K562 treated with DMSO at 1 percent for 24 hours (cell line): ENCODE measurements around the gene ELP5. TPM values are rescaled to one million over a fixed set of nuclear protein-coding genes. Genes with fewer than 3 reads are reported as not detected.

Experiments used
- total RNA-seq: library from RNA; unstranded; fragments of 300-600 nt; gene quantifications from 2 replicates; pipeline ENCODE4 v1.2.3, GENCODE V29; 2022; ENCODE audit warnings: low read depth; ENCODE audit not compliant: insufficient read depth

ELP5 gene
- total RNA-seq, 1 experiment from 2014 or later = 56.3 TPM

Other genes with a start within 250 kb of the ELP5 start
- gene RNASEK, start 239.6 kb upstream of the ELP5 start, total RNA-seq = 291 and 322 TPM in 2 replicates
- gene BCL6B, start 229.2 kb upstream of the ELP5 start, total RNA-seq = 1.2 TPM in 2 replicates
- 9.1 and 11.3 TPM in 2 replicates for gene SLC16A13, start 216.2 kb upstream of the ELP5 start, total RNA-seq
- gene SLC16A11, start 208.1 kb upstream of the ELP5 start, total RNA-seq = 0.32 TPM in 1 of 2 replicates, not detected in the other
- gene CLEC10A, start 172.0 kb upstream of the ELP5 start, total RNA-seq = not detected in 2 replicates
- not detected in 2 replicates for gene ASGR2, start 137.4 kb upstream of the ELP5 start, total RNA-seq
- 1.4 and 2.5 TPM in 2 replicates for gene ASGR1, start 72.8 kb upstream of the ELP5 start, total RNA-seq
- gene DLG4, start 32.4 kb upstream of the ELP5 start, total RNA-seq = 3.2 and 3.6 TPM in 2 replicates
- 252 and 266 TPM in 2 replicates for gene ACADVL, start 32.3 kb upstream of the ELP5 start, total RNA-seq
- gene DVL2, start 17.7 kb upstream of the ELP5 start, total RNA-seq = 55.4 and 59.5 TPM in 2 replicates
- 26.9 and 30.4 TPM in 2 replicates for gene PHF23, start 12.8 kb upstream of the ELP5 start, total RNA-seq
- gene GABARAP, start 9.8 kb upstream of the ELP5 start, total RNA-seq = 267 and 288 TPM in 2 replicates
- 70.4 and 74.9 TPM in 2 replicates for gene CTDNEP1, start 481 bp upstream of the ELP5 start, total RNA-seq
- 19.6 and 20.2 TPM in 2 replicates for gene CLDN7, start 10.3 kb downstream of the ELP5 start, total RNA-seq
- 0.39 and 0.63 TPM in 2 replicates for gene SLC2A4, start 29.5 kb downstream of the ELP5 start, total RNA-seq
- gene YBX2, start 42.4 kb downstream of the ELP5 start, total RNA-seq = not detected in 2 replicates
- 333 and 343 TPM in 2 replicates for gene EIF5A, start 55.4 kb downstream of the ELP5 start, total RNA-seq
- 64.3 and 71.2 TPM in 2 replicates for gene GPS2, start 63.1 kb downstream of the ELP5 start, total RNA-seq
- gene NEURL4, start 77.1 kb downstream of the ELP5 start, total RNA-seq = 15.7 and 18.8 TPM in 2 replicates
- 2.6 and 6.1 TPM in 2 replicates for gene ACAP1, start 84.3 kb downstream of the ELP5 start, total RNA-seq
- 7.3 and 8.6 TPM in 2 replicates for gene KCTD11, start 99.9 kb downstream of the ELP5 start, total RNA-seq
- not detected in 2 replicates for gene TMEM95, start 102.9 kb downstream of the ELP5 start, total RNA-seq
- 7.3 and 8.8 TPM in 2 replicates for gene TNK1, start 128.9 kb downstream of the ELP5 start, total RNA-seq
- 11.9 and 13.9 TPM in 2 replicates for gene PLSCR3, start 142.3 kb downstream of the ELP5 start, total RNA-seq
- gene TMEM256, start 151.9 kb downstream of the ELP5 start, total RNA-seq = 67.8 and 69.3 TPM in 2 replicates
- gene NLGN2, start 155.6 kb downstream of the ELP5 start, total RNA-seq = 14.2 and 14.9 TPM in 2 replicates
- gene SPEM1, start 168.1 kb downstream of the ELP5 start, total RNA-seq = not detected in 2 replicates
- gene SPEM2, start 173.4 kb downstream of the ELP5 start, total RNA-seq = not detected in 2 replicates
- not detected in 2 replicates for gene SPEM3, start 176.6 kb downstream of the ELP5 start, total RNA-seq
- gene TMEM102, start 183.2 kb downstream of the ELP5 start, total RNA-seq = 14.7 and 16.9 TPM in 2 replicates
- gene FGF11, start 187.3 kb downstream of the ELP5 start, total RNA-seq = 6.3 and 7.5 TPM in 2 replicates
- gene CHRNB1, start 192.8 kb downstream of the ELP5 start, total RNA-seq = 12.6 and 14.0 TPM in 2 replicates
- 5.5 and 5.6 TPM in 2 replicates for gene ZBTB4, start 227.4 kb downstream of the ELP5 start, total RNA-seq
- not detected in 2 replicates for gene SLC35G6, start 229.2 kb downstream of the ELP5 start, total RNA-seq
- gene POLR2A, start 232.2 kb downstream of the ELP5 start, total RNA-seq = 81.8 and 97.0 TPM in 2 replicates